Ishikawa (cell line): ENCODE results near the gene EPHA3.

ENCODE experiments used
- CEBPB ChIP-seq: IDR thresholded peaks from 2 replicates; pipeline ENCODE4 v1.6.1; 2012
- CREB1 ChIP-seq: IDR thresholded peaks from 2 replicates; pipeline ENCODE4 v1.6.1; 2012; ENCODE audit warnings: low read depth
- EGR1 ChIP-seq: IDR thresholded peaks from 2 replicates; pipeline ENCODE4 v1.6.1; 2012
- EP300 ChIP-seq: IDR thresholded peaks from 2 replicates; pipeline ENCODE4 v1.6.1; 2012; ENCODE audit warnings: borderline replicate concordance
- FOXM1 ChIP-seq: IDR thresholded peaks from 2 replicates; pipeline ENCODE4 v1.6.1; 2012; ENCODE audit warnings: low read depth, borderline replicate concordance
- MAX ChIP-seq: IDR thresholded peaks from 2 replicates; pipeline ENCODE4 v1.6.1; 2012
- NFIC ChIP-seq: IDR thresholded peaks from 2 replicates; pipeline ENCODE4 v1.6.1; 2012
- RAD21 ChIP-seq: IDR thresholded peaks from 2 replicates; pipeline ENCODE4 v1.6.1; 2012; ENCODE audit warnings: low read depth
- TAF1 ChIP-seq: IDR thresholded peaks from 2 replicates; pipeline ENCODE4 v1.6.1; 2012; ENCODE audit warnings: low read depth, mild to moderate bottlenecking
- TCF12 ChIP-seq: IDR thresholded peaks from 2 replicates; pipeline ENCODE4 v1.6.1; 2012; ENCODE audit warnings: low read depth
- TEAD4 ChIP-seq: IDR thresholded peaks from 2 replicates; pipeline ENCODE4 v1.6.1; 2012
- USF1 ChIP-seq: IDR thresholded peaks from 2 replicates; pipeline ENCODE4 v1.6.1; 2012
- YY1 ChIP-seq: IDR thresholded peaks from 2 replicates; pipeline ENCODE4 v1.6.1; 2012; ENCODE audit warnings: low read depth
- ZBTB7A ChIP-seq: IDR thresholded peaks from 2 replicates; pipeline ENCODE4 v1.6.1; 2012; ENCODE audit warnings: low read depth
- TF ChIP-seq, protein P1 (sequence below): IDR thresholded peaks from 2 replicates; pipeline ENCODE4 v1.6.1; 2012; ENCODE audit warnings: low read depth, mild to moderate bottlenecking

EPHA3 gene

GRCh38 chr3:89289574-89290190 is 182.3 kb downstream of the EPHA3 start:
- no peak for TF ChIP-seq EGR1
- TF ChIP-seq NFIC, result no peak
- no peak for TF ChIP-seq EP300
- TF ChIP-seq, protein P1, sequence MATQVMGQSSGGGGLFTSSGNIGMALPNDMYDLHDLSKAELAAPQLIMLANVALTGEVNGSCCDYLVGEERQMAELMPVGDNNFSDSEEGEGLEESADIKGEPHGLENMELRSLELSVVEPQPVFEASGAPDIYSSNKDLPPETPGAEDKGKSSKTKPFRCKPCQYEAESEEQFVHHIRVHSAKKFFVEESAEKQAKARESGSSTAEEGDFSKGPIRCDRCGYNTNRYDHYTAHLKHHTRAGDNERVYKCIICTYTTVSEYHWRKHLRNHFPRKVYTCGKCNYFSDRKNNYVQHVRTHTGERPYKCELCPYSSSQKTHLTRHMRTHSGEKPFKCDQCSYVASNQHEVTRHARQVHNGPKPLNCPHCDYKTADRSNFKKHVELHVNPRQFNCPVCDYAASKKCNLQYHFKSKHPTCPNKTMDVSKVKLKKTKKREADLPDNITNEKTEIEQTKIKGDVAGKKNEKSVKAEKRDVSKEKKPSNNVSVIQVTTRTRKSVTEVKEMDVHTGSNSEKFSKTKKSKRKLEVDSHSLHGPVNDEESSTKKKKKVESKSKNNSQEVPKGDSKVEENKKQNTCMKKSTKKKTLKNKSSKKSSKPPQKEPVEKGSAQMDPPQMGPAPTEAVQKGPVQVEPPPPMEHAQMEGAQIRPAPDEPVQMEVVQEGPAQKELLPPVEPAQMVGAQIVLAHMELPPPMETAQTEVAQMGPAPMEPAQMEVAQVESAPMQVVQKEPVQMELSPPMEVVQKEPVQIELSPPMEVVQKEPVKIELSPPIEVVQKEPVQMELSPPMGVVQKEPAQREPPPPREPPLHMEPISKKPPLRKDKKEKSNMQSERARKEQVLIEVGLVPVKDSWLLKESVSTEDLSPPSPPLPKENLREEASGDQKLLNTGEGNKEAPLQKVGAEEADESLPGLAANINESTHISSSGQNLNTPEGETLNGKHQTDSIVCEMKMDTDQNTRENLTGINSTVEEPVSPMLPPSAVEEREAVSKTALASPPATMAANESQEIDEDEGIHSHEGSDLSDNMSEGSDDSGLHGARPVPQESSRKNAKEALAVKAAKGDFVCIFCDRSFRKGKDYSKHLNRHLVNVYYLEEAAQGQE, result no peak
- TF ChIP-seq ZBTB7A, result no peak
- TF ChIP-seq USF1, result no peak
- no peak for TF ChIP-seq MAX
- no peak for TF ChIP-seq TCF12
- TF ChIP-seq CREB1, result no peak

GRCh38 chr3:89297199-89297598 is 189.8 kb downstream of the EPHA3 start:
- no peak for TF ChIP-seq EP300
- no peak for TF ChIP-seq EGR1
- TF ChIP-seq TEAD4, result no peak
- no peak for TF ChIP-seq YY1
- no peak for TF ChIP-seq TCF12
- TF ChIP-seq, protein P1, result no peak
- TF ChIP-seq ZBTB7A, result no peak
- TF ChIP-seq USF1, result no peak
- no peak for TF ChIP-seq NFIC
- TF ChIP-seq RAD21, result no peak
- TF ChIP-seq MAX, result no peak
- TF ChIP-seq CEBPB, result no peak
- TF ChIP-seq FOXM1, result no peak
- no peak for TF ChIP-seq CREB1
- TF ChIP-seq TAF1, result no peak

GRCh38 chr3:89300526-89300925 is 193.1 kb downstream of the EPHA3 start:
- no peak for TF ChIP-seq USF1
- TF ChIP-seq EP300, result no peak
- no peak for TF ChIP-seq RAD21
- TF ChIP-seq MAX, result no peak
- no peak for TF ChIP-seq NFIC
- TF ChIP-seq TCF12, result no peak
- TF ChIP-seq CREB1, result no peak
- TF ChIP-seq CEBPB, result no peak
- no peak for TF ChIP-seq ZBTB7A
- TF ChIP-seq, protein P1, result no peak
- no peak for TF ChIP-seq FOXM1
- no peak for TF ChIP-seq TAF1
- no peak for TF ChIP-seq YY1
- TF ChIP-seq EGR1, result no peak
- TF ChIP-seq TEAD4, result no peak

DNA sequence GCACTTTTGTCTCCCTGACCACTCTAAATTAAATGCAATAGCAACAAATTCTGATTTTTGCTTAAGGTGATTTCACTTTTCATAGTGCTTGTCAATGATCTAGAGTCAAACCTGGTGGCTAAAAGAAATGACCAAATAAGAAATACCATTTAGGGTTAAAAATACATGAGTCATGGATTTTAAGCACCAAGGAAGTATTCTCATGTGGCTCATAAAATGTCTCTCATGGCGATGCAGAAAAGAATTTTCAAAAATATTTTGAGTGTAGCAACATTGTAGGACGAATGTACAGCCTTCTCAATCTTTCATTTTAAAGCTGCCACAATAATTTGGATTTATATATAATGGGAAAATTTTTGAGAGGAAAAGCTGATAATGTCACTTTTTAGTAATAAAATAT is 193.6 kb downstream of the EPHA3 start:
- no peak for TF ChIP-seq NFIC
- no peak for TF ChIP-seq RAD21
